Immature natural killer cell (primary cell): ENCODE results near the gene TYW1. TPM values are rescaled to one million over a fixed set of nuclear protein-coding genes. Genes with fewer than 3 reads are reported as not detected.
"Not testable (repeated sequence)": the region's sequence is repeated elsewhere in the genome, so short reads cannot be mapped to it uniquely, and the experiment has no call there.

Experiments
- DNase-seq, 3 donors: peaks; one replicate each; pipeline ENCODE4 v3.0.0; 2022; ENCODE audit warnings: mixed read lengths in 1 of 3
- H3K27ac Mint-ChIP-seq, 6 donors: one replicate each; pipeline ENCODE4 v1.8.0; 2020; ENCODE audit warnings: mixed read lengths in 6 of 6, mild to moderate bottlenecking in 5 of 6, inconsistent platforms in 4 of 6, moderate library complexity in 3 of 6
- H3K27me3 Mint-ChIP-seq, 3 donors: one replicate each; pipeline ENCODE4 v1.8.0; 2020 to 2021; ENCODE audit warnings: low read depth in 3 of 3, mild to moderate bottlenecking in 3 of 3, mixed read lengths in 3 of 3, moderate library complexity in 3 of 3, inconsistent platforms in 1 of 3
- H3K36me3 Mint-ChIP-seq, 3 donors: one replicate each; pipeline ENCODE4 v1.8.0; 2020; ENCODE audit warnings: mixed read lengths in 3 of 3, inconsistent platforms in 2 of 3, mild to moderate bottlenecking in 2 of 3
- H3K4me1 Mint-ChIP-seq, 2 donors: one replicate each; pipeline ENCODE4 v1.8.0; 2020; ENCODE audit warnings: inconsistent platforms in 2 of 2, mild to moderate bottlenecking in 2 of 2, mixed read lengths in 2 of 2, moderate library complexity in 1 of 2
- H3K4me3 Mint-ChIP-seq, 5 donors: one replicate each; pipeline ENCODE4 v1.8.0; 2020; ENCODE audit warnings: mild to moderate bottlenecking in 5 of 5, mixed read lengths in 5 of 5, inconsistent platforms in 3 of 5, moderate library complexity in 3 of 5
- H3K9me3 Mint-ChIP-seq, 6 donors: one replicate each; pipeline ENCODE4 v1.8.0; 2020; ENCODE audit warnings: mild to moderate bottlenecking in 6 of 6, mixed read lengths in 6 of 6, inconsistent platforms in 4 of 6, moderate library complexity in 3 of 6
- polyA plus RNA-seq, 3 donors: library from polyadenylated mRNA; unstranded; fragments of 300-500 nt; fragmentation: Illumina TruSeq; gene quantifications; one replicate each; pipeline ENCODE4 v1.2.3, GENCODE V29; 2021

Gene TYW1
- polyA plus RNA-seq, 3 donors from 2014 or later, result 9.8 to 25.9 (median 17.6) TPM

DNA sequence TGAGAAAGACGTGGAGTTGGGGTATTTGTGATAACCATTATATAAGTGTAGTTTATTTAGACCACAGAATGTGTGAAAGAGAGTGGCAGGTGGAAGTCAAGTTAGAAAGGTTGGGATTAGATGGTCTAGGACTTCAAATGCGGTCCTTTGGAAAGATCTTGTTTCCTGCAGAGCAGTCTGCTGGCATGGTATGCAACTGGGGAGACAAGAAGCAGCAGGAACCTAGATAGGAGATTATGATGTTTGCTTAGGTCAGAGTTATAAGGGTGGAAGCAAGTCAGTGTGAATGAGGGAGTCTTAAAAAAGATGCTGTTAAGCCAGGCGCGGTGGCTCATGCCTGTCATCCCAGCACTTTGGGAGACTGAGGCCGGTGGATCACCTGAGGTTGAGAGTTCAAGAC lies 102.8 kb downstream of the TYW1 start:
- H3K4me1 Mint-ChIP-seq, result peaks cover 4 to 11% of the 10 kb centered on the region in 2 donors
- not testable (repeated sequence) for H3K27ac Mint-ChIP-seq, H3K4me3 Mint-ChIP-seq, H3K27me3 Mint-ChIP-seq, DNase-seq, H3K9me3 Mint-ChIP-seq
- H3K36me3 Mint-ChIP-seq, result peaks cover 16 to 40% (median 26%) of the 10 kb centered on the region in 3 donors

DNA sequence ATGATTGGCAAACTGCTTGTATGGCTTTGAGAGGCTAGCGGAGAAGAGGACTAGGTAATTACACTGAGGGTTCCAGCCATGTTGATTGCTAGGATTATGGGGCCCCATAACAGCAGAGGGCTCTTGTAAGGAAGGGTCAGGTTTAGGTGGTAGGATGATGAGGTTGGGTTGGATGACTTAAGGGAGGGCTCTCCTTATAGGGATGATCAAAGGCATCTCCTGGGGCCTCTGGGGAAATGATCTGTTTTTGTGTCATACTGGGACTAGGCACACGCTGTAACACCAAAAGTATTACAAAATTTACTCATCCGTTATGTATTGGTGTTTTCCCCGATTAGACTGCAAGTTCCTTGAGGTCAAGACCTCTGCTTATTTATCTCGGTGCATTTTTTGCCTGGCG lies 103.4 kb downstream of the TYW1 start:
- peaks cover 16 to 36% (median 25%) of the 10 kb centered on the region in 3 donors for H3K36me3 Mint-ChIP-seq
- H3K9me3 Mint-ChIP-seq, H3K27me3 Mint-ChIP-seq, DNase-seq, H3K4me3 Mint-ChIP-seq, H3K27ac Mint-ChIP-seq: not testable (repeated sequence)
- H3K4me1 Mint-ChIP-seq, result peaks cover 8 to 16% of the 10 kb centered on the region in 2 donors

DNA sequence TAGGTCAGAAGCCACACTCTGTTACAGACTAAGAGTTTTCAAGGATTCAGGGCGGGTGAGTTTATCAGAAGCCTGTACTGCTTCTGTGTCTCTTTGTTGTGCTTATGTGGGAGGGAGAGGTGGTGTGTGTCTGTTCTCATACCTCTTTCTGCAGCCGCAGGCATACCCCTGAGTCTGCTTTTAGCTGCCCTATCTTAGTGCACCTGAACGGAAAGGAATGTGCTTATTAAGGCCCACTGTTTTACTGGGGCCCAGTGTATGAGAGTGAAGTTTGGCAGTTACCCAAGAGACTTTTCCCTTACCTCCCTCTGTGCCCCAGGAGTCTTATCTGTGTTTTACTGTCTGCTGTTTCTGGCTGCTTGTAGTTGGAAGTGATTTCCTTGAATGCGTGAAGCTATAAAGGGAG lies 104.3 kb downstream of the TYW1 start:
- no peak for DNase-seq
- H3K27me3 Mint-ChIP-seq, result peaks cover 0 to 3% (median 0%) of the 10 kb centered on the region in 3 donors
- peaks cover 15 to 24% of the 10 kb centered on the region in 2 donors for H3K4me1 Mint-ChIP-seq
- H3K9me3 Mint-ChIP-seq, result no peaks in the 10 kb centered on the region
- H3K4me3 Mint-ChIP-seq, result no peak overlapping the region
- H3K36me3 Mint-ChIP-seq, result peaks cover 16 to 36% (median 25%) of the 10 kb centered on the region in 3 donors
- no peak overlapping the region for H3K27ac Mint-ChIP-seq

DNA sequence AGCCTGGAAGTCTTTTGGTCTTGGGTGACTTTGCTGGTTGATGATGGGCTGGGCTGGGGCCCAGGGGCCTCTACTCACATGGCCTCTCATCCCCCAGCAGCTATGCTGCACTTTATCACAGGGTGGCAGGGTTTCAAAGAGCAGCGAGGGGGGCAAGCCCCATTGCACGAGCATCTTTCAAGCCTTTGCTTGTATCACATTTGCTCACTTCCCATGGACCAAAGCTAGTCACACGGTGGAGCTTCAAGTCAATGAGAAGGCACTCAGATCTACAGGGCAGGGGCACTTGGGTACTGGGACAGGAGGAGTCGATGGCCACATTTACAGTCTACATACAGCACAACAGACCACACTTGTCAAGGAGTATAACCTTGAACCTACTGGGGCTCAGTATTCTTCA lies 108.3 kb downstream of the TYW1 start:
- Mint-ChIP-seq H3K4me3 (peak overlapping the region in 1 of 5 donors; percentile 36), H3K36me3 (peaks cover 5 to 31% (median 18%) of the 10 kb centered on the region in 3 donors), H3K27ac (peak overlapping the region; percentile 43 to 88 (median 76)), H3K4me1 (peaks cover 18 to 24% of the 10 kb centered on the region in 2 donors)
- H3K9me3 Mint-ChIP-seq, H3K27me3 Mint-ChIP-seq, DNase-seq: not testable (repeated sequence)

DNA sequence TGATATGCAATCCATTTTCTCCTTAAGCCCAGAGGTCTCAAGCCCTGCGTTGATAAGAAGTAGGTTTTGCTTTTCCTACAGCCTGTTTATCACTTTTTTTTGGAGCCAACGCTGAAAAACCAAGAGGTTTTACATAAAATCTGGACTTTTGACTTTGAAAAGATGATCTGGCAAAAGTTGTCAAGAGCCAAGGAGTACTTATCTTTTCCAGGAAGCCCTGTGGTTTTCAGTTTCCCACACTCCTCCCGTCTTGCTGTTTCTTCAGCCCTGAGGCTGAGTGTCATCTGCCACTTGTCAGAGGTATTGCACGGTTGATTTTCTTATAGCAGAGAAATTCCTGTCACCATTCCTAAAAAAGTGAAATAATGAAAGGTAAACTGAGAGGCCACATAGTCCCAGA lies 108.7 kb downstream of the TYW1 start:
- DNase-seq, result no peak
- peaks cover under 1 to 31% (median 19%) of the 10 kb centered on the region in 3 donors for H3K36me3 Mint-ChIP-seq
- no peaks in the 10 kb centered on the region for H3K27me3 Mint-ChIP-seq
- peak overlapping the region in 2 of 5 donors; percentile 18 to 30 for H3K4me3 Mint-ChIP-seq
- H3K9me3 Mint-ChIP-seq, result no peaks in the 10 kb centered on the region
- H3K27ac Mint-ChIP-seq, result peak overlapping the region; percentile 24 to 88 (median 54)
- H3K4me1 Mint-ChIP-seq, result peaks cover 18 to 24% of the 10 kb centered on the region in 2 donors

DNA sequence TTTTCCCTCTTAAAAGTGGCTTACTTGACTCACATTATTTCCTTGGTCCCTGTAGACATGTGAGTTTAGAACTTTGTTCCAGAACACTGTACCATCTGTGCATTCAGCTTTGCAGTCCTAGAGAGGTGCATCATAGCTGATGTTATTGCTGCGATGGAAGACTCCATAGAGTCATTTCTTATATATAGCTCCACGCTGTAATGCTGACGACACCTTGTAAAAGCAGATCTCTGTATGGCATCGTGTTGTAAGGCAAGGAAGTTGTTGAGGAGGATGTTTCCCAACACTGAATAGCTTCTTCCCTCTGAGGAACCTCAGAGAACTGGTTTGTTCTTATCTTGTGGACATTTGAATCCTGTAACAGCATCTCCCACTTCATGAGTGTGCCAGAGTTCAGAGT lies 109.6 kb downstream of the TYW1 start:
- H3K27ac Mint-ChIP-seq, result peak overlapping the region in 1 of 6 donors; percentile 57
- not testable (repeated sequence) for H3K27me3 Mint-ChIP-seq, H3K4me3 Mint-ChIP-seq, H3K9me3 Mint-ChIP-seq, DNase-seq
- H3K36me3 Mint-ChIP-seq, result peaks cover 0 to 27% (median 17%) of the 10 kb centered on the region in 3 donors
- H3K4me1 Mint-ChIP-seq, result peaks cover 18 to 24% of the 10 kb centered on the region in 2 donors

DNA sequence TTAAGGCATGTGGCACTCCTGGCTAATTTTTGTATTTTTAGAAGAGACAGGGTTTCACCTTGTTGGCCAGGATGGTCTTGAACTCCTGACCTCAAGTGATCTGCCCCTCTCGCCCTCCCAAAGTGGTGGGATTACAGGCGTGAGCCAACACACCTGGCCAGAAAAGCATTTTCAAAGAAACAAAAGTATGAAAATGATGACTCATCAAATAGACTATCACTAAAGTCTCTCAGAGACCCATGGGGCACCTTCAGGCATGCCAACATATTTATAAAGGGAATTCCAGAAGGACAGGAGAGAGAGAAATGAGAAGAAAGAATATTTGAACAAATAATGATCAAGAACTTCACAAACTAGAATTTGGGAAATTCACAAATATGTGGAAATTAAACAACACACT lies 114.7 kb downstream of the TYW1 start:
- H3K27me3 Mint-ChIP-seq, H3K4me3 Mint-ChIP-seq, DNase-seq, H3K9me3 Mint-ChIP-seq, H3K4me1 Mint-ChIP-seq, H3K27ac Mint-ChIP-seq: not testable (repeated sequence)
- peaks cover 0 to 13% (median 10%) of the 10 kb centered on the region in 3 donors for H3K36me3 Mint-ChIP-seq

DNA sequence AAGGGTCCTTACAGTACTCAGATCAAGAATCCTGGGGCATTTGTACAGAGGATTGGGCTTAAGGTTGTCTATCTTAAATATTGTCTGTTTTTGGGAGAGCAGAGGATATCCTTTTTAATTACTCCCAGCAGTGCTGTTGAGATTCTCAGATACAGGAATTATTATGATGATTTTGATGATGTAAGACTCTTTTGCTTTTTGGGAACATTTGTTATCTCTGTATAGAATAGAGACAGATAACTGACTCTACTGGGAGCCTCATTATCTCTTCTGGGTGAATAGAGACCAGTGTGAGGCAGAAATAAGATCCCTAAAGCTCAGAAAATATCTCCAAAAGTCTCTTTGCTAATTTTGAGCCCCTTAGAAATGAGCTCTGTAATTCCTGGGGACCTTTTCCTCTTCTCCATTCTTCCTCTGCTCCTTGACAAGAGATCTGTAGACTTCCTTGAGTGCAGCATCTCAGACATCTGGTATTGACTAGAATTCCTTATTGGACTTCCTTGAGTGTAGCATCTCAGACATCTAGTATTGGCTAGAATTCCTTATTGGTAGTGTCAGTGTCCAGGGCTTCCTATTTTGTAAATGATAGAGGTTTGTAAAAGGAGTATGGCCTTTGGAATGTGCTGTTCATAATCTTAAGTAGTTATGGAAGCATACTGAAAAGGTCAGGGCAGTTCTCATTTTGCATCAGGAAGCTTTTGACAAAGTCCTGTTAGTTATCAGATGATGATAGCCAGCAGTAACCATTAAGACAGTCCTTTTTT lies 118.0 kb downstream of the TYW1 start:
- H3K27ac Mint-ChIP-seq, result peak overlapping the region in 3 of 6 donors; percentile 28 to 54 (median 41)

DNA sequence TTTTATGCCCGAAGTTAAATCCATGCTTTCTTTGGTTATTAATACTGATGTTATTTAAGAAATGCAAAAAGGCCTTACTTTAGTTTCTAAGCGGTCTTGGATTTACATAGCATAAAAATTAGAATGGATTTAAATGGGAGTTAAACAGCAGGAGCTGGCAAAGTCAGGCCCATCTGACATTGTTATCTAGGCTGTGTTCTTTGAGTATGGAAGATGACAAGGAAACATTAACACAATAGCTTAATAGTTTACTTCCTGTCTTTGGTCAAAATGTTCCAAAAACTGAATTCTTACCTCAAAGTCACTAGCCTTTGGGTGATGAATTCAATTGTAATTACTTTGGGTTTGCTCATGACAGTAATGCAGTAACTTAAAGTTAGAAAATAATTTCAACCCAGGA lies 123.9 kb downstream of the TYW1 start:
- Mint-ChIP-seq H3K27ac (peak overlapping the region in 3 of 6 donors; percentile 27 to 65 (median 32)), H3K36me3 (peaks cover 10 to 31% (median 27%) of the 10 kb centered on the region in 3 donors)
- H3K4me3 Mint-ChIP-seq, DNase-seq, H3K27me3 Mint-ChIP-seq, H3K9me3 Mint-ChIP-seq, H3K4me1 Mint-ChIP-seq: not testable (repeated sequence)

More for the DNA sequence above, 118.0 kb downstream of the TYW1 start:
- not testable (repeated sequence) for H3K9me3 Mint-ChIP-seq, H3K4me3 Mint-ChIP-seq, DNase-seq, H3K27me3 Mint-ChIP-seq, H3K4me1 Mint-ChIP-seq
- peaks cover 9 to 24% (median 23%) of the 10 kb centered on the region in 3 donors for H3K36me3 Mint-ChIP-seq

DNA sequence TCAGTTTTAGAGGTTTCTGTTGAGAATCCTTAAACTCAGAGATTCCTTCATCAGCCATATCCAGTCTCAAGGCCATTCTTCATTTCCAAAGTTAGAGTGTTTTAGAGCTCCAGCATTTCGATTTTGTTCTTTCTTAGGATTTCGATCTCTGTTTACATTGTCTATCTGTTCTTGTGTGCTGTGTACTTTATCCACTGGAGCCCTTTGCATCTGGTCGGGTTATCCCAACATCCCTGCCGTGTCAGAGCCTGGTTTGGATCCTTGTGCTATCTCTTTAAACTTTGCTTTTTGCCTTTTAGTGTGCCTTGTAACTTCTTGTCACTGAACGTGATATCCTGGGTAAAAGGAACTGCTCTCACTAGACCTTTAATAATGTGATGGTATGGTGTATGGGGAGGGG lies 131.6 kb downstream of the TYW1 start:
- peak overlapping the region; percentile 8 to 83 (median 75) for H3K4me3 Mint-ChIP-seq
- peak overlapping the region; percentile 68 to 97 (median 95) for H3K27ac Mint-ChIP-seq
- H3K4me1 Mint-ChIP-seq, result peaks cover 26 to 34% of the 10 kb centered on the region in 2 donors
- not testable (repeated sequence) for H3K9me3 Mint-ChIP-seq, H3K27me3 Mint-ChIP-seq, DNase-seq
- peaks cover 10 to 21% (median 18%) of the 10 kb centered on the region in 3 donors for H3K36me3 Mint-ChIP-seq

DNA sequence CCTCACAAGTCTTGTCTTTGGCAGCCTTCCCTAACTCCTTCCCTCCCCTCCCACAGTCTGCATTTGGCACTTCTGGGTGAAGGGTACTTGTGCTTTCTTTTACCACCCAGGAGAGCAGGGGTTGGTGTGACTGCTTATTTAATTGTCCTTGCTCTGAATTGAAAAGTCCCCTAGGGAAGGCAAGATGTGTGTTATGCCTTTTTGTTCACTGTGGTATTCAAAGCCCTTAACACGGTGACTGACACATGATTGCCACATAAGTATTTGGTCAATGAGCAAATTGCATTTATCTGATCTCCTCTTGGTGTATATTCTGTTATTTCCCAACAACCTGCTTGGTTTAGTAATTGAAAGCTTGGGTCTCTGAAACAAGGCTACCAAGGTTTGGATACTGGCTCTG lies 134.1 kb downstream of the TYW1 start:
- DNase-seq, H3K9me3 Mint-ChIP-seq, H3K27me3 Mint-ChIP-seq: not testable (repeated sequence)
- peaks cover 26 to 34% of the 10 kb centered on the region in 2 donors for H3K4me1 Mint-ChIP-seq
- H3K4me3 Mint-ChIP-seq, result peak overlapping the region in 1 of 5 donors; percentile 25
- H3K36me3 Mint-ChIP-seq, result peaks cover 10 to 11% (median 10%) of the 10 kb centered on the region in 3 donors
- peak overlapping the region; percentile 40 to 96 (median 72) for H3K27ac Mint-ChIP-seq

DNA sequence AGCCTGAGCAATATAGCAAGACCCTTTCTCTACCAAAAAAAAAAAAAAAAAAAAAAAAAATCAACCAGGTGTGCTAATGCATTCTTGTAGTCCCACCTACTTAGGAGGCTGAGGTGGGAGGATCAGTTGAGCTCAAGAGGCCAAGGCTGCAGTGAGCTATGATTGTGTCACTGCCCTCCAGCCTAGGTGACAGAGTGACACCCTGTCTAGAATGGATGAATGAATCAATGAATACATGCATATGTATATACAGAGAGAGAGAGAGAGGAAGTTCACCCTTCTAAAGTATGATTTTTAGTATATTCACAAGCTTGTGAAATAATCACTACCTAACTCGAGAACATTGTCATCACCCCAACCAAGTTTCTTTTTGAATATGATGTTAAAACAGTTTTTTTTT lies 138.3 kb downstream of the TYW1 start:
- not testable (repeated sequence) for H3K4me1 Mint-ChIP-seq, H3K27ac Mint-ChIP-seq, H3K4me3 Mint-ChIP-seq, H3K27me3 Mint-ChIP-seq, H3K36me3 Mint-ChIP-seq, DNase-seq, H3K9me3 Mint-ChIP-seq

DNA sequence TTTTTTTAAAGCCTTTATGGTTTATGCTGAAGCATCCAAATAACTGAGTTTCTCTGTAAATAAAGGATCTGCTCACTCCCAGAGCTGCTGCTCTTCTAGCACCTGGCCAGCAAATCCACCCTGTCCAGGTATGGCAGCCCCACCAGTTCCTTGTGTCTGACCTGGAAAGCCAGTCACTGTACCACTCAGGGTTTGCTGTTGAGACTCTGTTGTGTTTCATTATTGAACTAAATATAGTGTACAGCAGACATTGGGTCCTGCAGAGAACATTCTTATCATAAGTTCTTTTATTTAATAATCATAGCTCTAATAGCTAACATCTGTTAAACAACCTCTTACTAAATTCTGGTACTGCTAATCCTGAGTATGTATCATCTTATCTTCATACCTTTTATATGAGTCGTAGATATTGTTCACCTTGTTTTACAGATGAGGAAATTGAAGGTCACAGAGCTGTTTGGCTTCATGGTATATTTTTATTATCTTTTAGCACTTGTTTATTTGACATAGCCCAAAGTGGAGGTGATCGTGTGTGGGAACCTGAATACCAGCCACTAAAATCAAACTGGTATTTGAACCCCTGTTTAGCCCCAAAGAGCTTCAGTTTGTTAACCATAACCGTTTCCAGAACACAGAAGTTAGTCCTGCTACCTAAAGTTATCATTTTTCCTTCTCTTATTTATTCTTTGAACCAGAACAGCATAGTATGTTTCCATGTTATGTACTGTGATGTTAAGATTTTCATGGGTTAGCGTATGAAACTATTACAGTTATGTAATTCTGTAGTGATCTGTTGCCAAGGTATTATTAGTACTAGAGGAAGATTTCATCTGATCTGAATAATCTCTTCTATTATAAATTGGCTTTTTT lies 139.2 kb downstream of the TYW1 start:
- not testable (repeated sequence) for H3K4me1 Mint-ChIP-seq, H3K27ac Mint-ChIP-seq, H3K27me3 Mint-ChIP-seq, DNase-seq, H3K4me3 Mint-ChIP-seq, H3K9me3 Mint-ChIP-seq, H3K36me3 Mint-ChIP-seq

DNA sequence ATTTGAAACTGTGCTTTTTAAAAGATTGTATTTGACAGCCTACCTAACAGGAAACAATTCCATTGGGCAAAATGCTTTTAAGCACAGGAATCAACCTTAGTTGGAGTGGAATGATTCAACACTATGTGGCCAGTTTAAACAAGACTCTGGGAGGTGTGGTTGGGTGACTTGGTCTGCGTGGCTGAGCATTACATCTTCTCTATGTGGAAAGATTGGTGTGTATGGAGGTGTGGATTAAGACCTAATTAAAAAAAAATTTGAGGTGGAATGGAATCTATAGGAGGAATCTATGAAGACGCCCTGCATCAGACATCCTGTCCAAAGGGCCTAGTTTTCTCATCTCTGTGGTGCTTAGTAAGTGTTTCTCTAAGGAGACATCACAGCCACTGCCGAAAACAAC lies 140.9 kb downstream of the TYW1 start:
- not testable (repeated sequence) for H3K4me3 Mint-ChIP-seq, H3K4me1 Mint-ChIP-seq, H3K9me3 Mint-ChIP-seq, H3K27me3 Mint-ChIP-seq, DNase-seq, H3K36me3 Mint-ChIP-seq
- H3K27ac Mint-ChIP-seq, result peak overlapping the region in 1 of 6 donors; percentile 33
